NT2/D1 (cell line): ENCODE data around the gene FAM47B.

Experiments used
- YY1 ChIP-seq: IDR thresholded peaks from 2 replicates; pipeline ENCODE4 v1.6.1; 2011; ENCODE audit not compliant: insufficient read length, insufficient read depth
- ZNF274 ChIP-seq: IDR thresholded peaks from 2 replicates; pipeline ENCODE4 v1.6.1; 2011; ENCODE audit warnings: mild to moderate bottlenecking, low read depth, low read length

DNA sequence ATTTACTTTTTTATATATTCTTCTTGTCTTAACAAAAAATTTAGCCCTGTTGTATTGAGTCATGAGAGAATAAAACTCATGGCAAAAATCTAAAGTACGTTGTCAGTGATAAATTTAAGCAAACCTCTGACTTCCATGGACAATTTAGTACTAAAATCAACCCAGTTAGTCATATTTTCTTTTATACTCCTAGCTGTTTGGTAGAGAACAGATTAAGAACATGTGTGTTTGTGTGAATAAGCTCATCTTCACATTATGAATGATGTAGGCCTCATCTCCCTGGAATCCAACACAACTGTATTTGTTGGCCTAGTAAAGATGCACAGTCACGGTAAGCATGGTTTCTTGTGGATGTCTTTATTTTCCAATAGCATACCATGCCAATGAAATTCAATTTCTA lies 40.8 kb upstream of the FAM47B start:
- TF ChIP-seq ZNF274 = no peak
- no peak for TF ChIP-seq YY1
